IgD-negative memory B cell (primary cell): Measurements from ENCODE around the gene FBF1. TPM values are rescaled to one million over a fixed set of nuclear protein-coding genes. Genes with fewer than 3 reads are reported as not detected.
"Not testable (repeated sequence)": the region's sequence is repeated elsewhere in the genome, so short reads cannot be mapped to it uniquely, and the experiment has no call there.

Source experiments
- H3K27ac Mint-ChIP-seq, 3 donors: one replicate each; pipeline ENCODE4 v1.8.0; 2020 to 2022; ENCODE audit warnings: mild to moderate bottlenecking in 3 of 3, mixed read lengths in 3 of 3, moderate library complexity in 1 of 3
- H3K27me3 Mint-ChIP-seq: one replicate; pipeline ENCODE4 v1.8.0; 2021; ENCODE audit warnings: mixed read lengths
- H3K36me3 Mint-ChIP-seq: one replicate; pipeline ENCODE4 v1.8.0; 2020; ENCODE audit warnings: mild to moderate bottlenecking, mixed read lengths
- H3K4me1 Mint-ChIP-seq, 3 donors: one replicate each; pipeline ENCODE4 v1.8.0; 2020 to 2022; ENCODE audit warnings: mixed read lengths in 3 of 3, mild to moderate bottlenecking in 1 of 3
- H3K4me3 Mint-ChIP-seq, 4 donors: one replicate each; pipeline ENCODE4 v1.8.0; 2020 to 2022; ENCODE audit warnings: mild to moderate bottlenecking in 4 of 4, mixed read lengths in 4 of 4, moderate library complexity in 3 of 4
- H3K9me3 Mint-ChIP-seq, 3 donors: one replicate each; pipeline ENCODE4 v1.8.0; 2020 to 2021; ENCODE audit warnings: mixed read lengths in 3 of 3, mild to moderate bottlenecking in 1 of 3
- polyA plus RNA-seq: library from polyadenylated mRNA; unstranded; fragments of 300-500 nt; fragmentation: Illumina TruSeq; gene quantifications from one replicate; pipeline ENCODE4 v1.2.3, GENCODE V29; 2021

Gene FBF1, protein sequence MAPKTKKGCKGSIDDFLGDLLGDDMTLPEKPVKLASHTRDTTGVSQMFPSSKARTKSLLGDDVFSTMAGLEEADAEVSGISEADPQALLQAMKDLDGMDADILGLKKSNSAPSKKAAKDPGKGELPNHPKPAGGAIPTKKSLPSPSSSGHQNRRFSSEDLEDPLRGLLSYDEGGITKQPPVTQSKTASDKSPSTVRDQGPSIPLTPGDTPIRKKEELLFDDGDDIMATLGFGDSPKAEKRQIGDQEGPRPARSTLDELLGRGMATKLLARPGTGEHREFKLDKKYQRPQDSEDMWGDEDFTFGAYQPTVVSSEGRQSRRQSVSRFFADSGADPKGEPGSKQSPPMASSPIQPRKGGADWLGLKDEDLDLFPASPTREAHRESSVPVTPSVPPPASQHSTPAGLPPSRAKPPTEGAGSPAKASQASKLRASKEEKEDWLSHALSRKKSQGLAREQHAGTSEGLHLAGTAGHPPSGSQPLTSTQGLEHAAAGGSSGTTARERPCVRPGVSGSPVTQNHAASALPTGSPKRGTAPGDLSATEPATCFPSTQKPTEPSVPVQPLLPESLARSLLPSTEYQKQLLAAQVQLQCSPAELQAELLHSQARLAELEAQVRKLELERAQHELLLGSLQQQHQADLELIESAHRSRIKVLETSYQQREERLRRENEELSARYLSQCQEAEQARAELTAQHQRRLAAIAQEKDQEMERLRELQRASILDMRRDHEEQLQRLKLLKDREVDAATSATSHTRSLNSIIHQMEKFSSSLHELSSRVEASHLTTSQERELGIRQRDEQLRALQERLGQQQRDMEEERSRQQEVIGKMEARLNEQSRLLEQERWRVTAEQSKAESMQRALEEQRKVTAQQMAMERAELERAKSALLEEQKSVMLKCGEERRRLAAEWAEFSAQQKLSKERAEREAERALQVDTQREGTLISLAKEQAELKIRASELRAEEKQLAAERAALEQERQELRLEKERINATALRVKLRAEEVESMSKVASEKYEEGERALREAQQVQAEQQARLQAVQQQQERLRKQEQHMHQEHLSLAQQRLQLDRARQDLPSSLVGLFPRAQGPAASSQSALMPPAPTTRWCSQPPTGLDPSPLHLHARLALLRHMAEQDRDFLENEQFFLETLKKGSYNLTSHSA
- polyA plus RNA-seq = 1.9 TPM

DNA sequence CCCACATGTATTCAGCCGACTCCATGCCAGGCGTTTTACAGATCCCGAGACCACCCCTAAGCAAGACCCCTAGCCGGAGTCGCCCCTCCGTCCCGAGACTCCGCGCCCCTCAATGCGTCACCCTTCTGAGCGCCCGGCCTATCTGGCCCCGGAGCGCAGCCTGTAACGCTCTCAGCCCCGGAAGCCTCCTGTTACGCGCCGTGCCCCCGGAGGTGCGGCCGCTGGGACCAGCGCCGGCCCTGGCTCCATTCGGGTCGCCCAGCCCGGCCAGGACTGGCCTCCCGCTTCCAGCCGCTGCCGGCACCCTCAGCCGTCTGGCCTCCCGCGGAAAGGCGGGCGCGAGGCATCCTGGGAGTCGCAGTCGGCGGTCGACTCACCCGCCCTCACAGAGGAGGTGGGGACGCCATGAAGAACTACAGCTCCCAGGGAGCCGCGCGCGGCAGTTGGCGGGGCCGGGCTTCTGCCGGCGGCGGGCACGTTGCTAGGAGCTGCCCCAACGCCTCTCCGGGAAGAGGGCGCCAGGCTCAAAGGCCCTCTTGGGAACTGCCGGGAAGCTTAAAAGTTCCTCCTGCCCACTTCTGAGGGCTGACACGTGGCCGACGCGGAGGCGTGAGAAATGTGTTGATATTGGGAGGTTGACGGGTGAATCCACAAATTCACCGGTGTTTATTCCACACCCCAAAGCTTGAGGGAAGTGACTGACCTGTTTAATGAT lies at the start of gene FBF1:
TSS of gene FBF1 (minus strand) at position 316 of the 715 bp plus-strand sequence. CDS start 2,893 bp downstream, outside the sequence.
- Mint-ChIP-seq H3K9me3 (no peaks in the 10 kb centered on the region), H3K4me3 (peak within 1 kb of the TSS; percentile 83 to 94 (median 88)), H3K36me3 (no peaks in the 10 kb centered on the region), H3K27me3 (no peaks in the 10 kb centered on the region), H3K4me1 (peaks cover 0 to 9% (median 6%) of the 10 kb centered on the region in 3 donors), H3K27ac (peak within 1 kb of the TSS; percentile 34 to 74 (median 67))

DNA sequence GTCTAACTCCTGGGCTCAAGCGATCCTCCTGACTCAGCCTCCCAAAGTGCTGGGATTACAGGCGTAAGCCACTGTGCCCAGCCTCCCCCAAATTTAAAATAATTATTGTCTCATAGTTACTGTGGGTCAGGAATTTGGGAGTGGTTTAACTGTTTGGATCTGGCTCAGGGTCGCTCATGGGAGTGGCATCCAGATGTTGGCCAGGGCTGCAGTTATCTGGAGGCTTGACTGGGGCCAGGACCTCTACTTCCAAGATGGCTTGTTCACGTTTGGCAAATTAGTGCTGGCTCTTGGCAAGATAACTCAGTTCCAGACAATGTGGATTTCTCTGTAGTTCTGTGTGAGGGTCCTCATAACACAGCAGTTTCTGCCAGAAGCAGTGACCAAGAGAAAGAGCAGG lies 46.2 kb upstream of the FBF1 start:
- peaks cover 0 to 9% (median 3%) of the 10 kb centered on the region in 3 donors for H3K4me1 Mint-ChIP-seq
- H3K9me3 Mint-ChIP-seq = no peaks in the 10 kb centered on the region
- H3K36me3 Mint-ChIP-seq = peaks cover 9% of the 10 kb centered on the region
- peak overlapping the region in 1 of 3 donors; percentile 73 for H3K27ac Mint-ChIP-seq
- H3K27me3 Mint-ChIP-seq = no peaks in the 10 kb centered on the region
- H3K4me3 Mint-ChIP-seq = no peak overlapping the region

DNA sequence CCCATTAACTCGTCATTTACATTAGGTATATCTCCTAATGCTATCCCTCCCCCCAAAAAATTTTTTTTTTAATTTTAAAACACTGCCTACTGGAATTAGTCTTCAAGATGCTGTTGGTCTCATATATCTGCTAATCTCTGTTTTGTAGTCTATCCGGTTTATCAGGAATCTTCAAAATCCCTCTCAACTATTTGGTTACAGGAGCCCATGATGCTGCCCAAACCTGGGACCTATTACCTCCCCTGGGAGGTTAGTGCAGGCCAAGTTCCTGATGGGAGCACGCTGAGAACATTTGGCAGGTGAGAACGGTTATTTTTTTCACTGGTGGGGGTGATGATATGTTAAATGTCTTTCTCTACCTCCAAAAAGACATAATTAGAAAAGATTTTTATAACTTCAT lies 45.1 kb upstream of the FBF1 start:
- Mint-ChIP-seq H3K36me3 (peaks cover 9% of the 10 kb centered on the region), H3K4me3 (no peak overlapping the region), H3K27me3 (no peaks in the 10 kb centered on the region), H3K4me1 (peaks cover 0 to 7% (median 0%) of the 10 kb centered on the region in 3 donors), H3K9me3 (no peaks in the 10 kb centered on the region), H3K27ac (no peak overlapping the region)

DNA sequence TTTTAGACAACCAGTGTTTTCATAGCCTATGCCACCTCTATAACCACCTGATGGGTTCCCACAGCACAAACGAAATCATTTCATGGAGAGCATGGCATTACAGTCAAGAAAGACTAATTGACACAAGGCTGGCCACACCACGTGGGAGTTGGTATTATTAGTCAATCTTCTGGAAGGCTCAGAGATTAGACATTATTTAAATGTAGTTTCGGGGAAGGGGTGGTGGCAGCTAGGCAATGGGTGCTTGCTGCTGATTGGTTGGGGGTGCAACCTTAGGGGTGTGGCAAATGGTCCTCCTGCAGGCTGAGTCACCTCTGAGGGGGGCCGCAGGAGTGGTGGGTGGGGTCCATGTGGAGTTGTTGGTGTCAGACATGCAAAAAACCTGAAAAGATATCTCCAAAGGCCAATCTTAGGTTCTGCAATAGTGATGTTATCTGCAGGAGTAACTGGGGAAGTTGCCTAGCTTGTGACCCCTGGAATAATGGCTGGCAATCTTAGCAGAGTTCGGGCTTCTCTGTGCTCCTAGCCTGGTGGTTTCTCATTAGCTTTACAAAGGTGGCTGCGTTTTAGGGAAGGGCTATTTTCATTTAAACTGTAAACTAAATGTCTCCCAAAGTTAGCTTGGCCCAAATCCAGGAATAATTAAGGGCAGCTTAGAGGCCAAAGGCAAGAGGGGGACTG lies 42.8 kb upstream of the FBF1 start:
- Mint-ChIP-seq H3K4me1 (peaks cover 6 to 16% (median 7%) of the 10 kb centered on the region in 3 donors), H3K4me3 (peak overlapping the region in 1 of 4 donors; percentile 52), H3K9me3 (no peaks in the 10 kb centered on the region), H3K27me3 (no peaks in the 10 kb centered on the region), H3K27ac (peak overlapping the region in 1 of 3 donors; percentile 17), H3K36me3 (peaks cover 6% of the 10 kb centered on the region)

DNA sequence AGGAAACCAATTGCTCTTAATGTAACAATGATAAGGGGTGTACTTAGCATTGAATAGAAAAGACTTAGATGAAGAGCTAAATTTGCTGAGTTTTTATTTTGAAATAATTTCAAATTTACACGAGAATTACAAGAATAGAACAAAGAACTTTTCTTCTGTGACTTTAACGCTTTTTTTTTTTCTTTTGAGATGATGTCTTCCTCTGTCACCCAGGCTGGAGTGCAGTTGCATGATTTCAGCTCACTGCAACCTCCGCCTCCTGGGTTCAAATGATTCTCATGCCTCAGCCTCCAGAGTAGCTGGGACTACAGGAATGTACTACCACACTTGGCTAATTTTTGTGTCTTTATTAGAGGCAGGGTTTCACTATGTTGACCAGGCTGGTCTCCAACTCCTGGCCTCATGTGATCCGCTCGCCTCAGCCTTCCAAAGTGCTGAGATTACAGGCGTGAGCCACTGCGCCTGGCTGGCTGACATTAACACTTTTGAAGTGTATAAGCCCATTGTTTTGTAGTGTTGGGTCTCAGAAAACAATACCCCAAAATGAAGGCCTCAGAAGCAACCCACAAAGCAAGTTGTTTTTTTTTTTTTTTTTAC lies 40.3 kb upstream of the FBF1 start:
- Mint-ChIP-seq H3K36me3 (peaks cover 8% of the 10 kb centered on the region), H3K4me1 (peaks cover 11 to 26% (median 18%) of the 10 kb centered on the region in 3 donors), H3K27me3 (no peaks in the 10 kb centered on the region), H3K4me3 (peak overlapping the region; percentile 97 to 100 (median 99)), H3K27ac (peak overlapping the region in 2 of 3 donors; percentile 53 to 98), H3K9me3 (no peaks in the 10 kb centered on the region)

DNA sequence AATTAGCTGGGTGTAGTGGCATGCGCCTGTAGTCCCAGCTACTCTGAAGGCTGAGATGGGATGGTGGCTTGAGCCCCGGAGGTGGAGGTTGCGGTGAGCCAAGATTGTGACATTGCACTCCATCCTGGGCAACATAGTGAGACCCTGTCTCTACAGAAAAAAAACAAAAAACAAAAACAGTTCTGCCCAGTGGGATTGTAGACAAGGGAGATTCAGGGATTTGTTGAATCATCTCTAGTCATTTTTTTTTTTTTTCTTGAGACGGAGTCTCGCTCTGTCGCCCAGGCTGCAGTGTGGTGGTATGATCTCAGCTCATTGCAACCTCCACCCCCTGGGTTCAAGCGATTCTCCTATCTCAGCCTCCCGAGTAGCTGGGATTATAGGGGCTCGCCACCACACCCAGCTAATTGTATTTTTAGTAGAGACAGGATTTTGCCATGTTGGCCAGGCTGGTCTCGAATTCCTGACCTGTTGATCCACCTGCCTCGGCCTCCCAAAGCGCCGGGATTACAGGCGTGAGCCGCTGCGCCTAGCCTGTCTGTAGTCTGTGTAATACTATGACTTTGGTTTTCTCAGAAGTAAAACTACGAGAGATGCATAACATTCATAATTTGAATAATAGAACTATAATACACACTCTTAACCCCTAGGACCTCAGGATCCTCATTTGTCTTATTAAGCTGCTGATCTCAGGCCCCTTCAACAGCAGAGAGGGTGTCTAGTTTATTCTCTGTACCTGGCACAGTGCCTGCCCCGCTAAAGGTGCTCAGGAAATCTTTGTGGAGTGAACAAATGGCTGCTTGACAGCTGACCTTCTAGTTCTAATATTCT lies 39.6 kb upstream of the FBF1 start:
- Mint-ChIP-seq H3K4me1 (peaks cover 12 to 30% (median 22%) of the 10 kb centered on the region in 3 donors), H3K36me3 (peaks cover 8% of the 10 kb centered on the region), H3K4me3 (peak overlapping the region; percentile 97 to 100 (median 99)), H3K27ac (peak overlapping the region; percentile 98 to 100 (median 99)), H3K27me3 (no peaks in the 10 kb centered on the region), H3K9me3 (no peaks in the 10 kb centered on the region)

DNA sequence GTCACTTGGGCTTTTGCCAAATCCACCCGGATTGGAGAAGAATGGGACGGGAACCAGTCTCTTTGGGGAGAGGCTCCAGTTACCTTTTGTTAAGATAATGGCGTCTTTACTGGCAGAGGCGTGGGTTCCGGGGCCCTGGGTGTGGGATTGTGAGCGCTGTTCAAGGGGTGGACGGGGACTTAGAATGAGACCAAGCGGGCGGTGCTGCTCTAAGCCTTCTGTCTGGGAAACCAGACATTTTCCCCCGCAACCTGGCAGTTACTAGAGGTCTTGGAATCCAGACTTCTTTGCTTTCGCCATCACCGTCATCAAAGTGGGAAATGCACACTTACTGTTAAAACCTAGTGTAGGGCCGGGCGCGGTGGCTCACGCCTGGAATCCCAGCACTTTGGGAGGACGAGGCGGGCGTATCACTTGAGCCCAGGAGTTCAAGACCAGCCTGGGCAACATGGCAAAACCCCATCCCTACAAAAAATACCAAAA lies 38.9 kb upstream of the FBF1 start:
- Mint-ChIP-seq H3K27me3 (no peaks in the 10 kb centered on the region), H3K27ac (peak overlapping the region; percentile 98 to 100 (median 99)), H3K4me3 (peak overlapping the region; percentile 97 to 100 (median 99)), H3K4me1 (peaks cover 12 to 32% (median 22%) of the 10 kb centered on the region in 3 donors), H3K9me3 (no peaks in the 10 kb centered on the region), H3K36me3 (peaks cover 7% of the 10 kb centered on the region)

DNA sequence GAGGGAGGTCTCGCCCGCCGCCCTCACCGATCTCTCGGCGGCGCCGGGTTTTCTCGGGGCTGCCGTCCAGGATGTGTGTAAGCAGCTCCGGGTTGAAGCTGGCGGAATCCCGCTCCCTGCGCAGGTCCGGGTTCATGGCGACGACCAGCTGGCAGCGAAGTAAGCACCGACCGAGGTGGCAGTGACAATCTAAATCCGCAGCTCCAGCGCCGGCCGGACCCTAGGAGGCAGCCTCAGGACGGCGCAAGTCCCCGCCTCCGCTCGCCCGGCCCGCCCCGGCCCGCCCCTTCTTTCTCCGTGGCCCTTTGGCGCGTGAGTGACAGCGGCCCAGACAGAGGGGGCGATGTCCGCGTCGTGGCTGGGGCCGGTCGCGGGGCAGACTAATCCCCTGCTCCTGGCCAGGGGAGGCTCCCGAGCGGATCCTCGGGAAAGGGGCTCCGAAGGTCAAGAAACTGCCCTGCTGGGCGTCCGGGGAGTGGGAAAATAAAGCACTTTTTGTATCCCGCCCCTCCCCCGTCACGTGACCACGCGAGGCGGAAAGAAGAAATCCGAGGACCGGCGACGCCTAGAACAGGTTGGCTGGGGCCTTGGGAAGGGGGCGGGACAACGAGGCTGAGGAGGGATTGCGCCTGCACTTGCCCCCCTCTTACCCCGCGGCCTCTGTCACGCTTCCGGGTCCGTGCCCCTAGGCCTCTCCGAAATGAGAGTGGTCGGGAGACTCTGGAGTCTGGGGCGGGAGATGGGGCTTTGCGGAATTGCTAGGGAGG lies 38.3 kb upstream of the FBF1 start, which contains the start of the genes ACOX1 and TEN1:
TSS of gene ACOX1 (minus strand) at position 229 of the 767 bp plus-strand sequence. CDS start at position 136, 93 bp downstream.
TSS of gene TEN1 (plus strand) at position 303 of the 767 bp plus-strand sequence. CDS start 6,953 bp downstream, outside the sequence.
- peaks cover 12 to 32% (median 22%) of the 10 kb centered on the region in 3 donors for H3K4me1 Mint-ChIP-seq
- peaks cover 7% of the 10 kb centered on the region for H3K36me3 Mint-ChIP-seq
- no peaks in the 10 kb centered on the region for H3K9me3 Mint-ChIP-seq
- H3K4me3 Mint-ChIP-seq = peak within 1 kb of the TSS; percentile 97 to 100 (median 99)
- H3K27me3 Mint-ChIP-seq = no peaks in the 10 kb centered on the region
- H3K27ac Mint-ChIP-seq = peak within 1 kb of the TSS; percentile 98 to 100 (median 99)

DNA sequence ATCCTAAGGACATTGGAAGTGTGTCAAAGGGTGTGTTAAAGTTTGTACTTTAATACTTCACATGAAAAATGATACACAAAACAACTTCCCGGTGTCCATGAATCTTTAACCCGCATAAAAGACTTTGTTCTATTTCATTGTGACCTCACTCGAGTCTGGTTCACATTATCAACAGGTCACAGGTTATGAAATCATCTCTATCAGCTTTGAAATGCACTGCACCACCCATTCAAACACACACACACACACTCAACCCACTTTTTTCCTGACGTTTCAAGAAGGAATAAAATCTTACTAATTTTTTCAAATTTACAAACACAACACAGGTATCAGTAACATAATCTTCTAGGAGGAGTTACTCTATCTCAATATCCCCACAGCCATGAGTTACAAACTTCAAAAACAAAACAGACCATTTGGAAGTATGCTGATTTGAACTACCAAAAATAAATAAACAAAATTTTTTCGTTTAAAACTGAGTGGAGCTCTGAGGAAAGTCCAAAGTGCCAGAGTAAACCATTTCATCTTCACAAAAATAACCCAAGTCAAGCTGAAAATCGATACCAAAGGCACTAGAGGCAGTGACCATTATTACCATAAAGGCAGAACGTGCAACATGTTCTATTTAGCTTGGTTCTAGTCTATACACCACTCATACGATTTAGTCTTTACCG lies 35.5 kb upstream of the FBF1 start:
- peak overlapping the region in 3 of 4 donors; percentile 49 to 72 (median 54) for H3K4me3 Mint-ChIP-seq
- H3K27ac Mint-ChIP-seq = peak overlapping the region; percentile 18 to 46 (median 22)
- peaks cover 22 to 30% (median 27%) of the 10 kb centered on the region in 3 donors for H3K4me1 Mint-ChIP-seq

DNA sequence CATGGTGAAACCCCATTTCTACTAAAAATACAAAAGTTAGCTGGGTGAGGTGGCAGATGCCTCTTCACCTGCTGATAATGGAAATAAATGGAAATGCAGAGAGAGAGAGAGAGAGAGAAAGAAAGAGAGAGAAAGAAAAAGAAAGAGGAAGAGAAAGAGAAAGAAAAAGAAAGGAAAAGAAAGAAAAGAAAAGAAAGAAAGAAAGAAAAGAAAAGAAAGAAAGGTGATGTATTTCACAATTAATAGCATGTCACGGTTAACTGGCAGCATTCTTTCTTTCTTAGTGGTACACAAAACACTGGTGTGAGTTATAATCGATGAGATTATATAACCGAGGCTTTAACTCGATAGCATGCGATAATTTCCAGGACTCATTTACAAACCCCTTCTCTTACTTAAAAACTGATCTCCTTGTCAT lies 34.9 kb upstream of the FBF1 start:
- peaks cover 23 to 28% (median 25%) of the 10 kb centered on the region in 3 donors for H3K4me1 Mint-ChIP-seq
- peak overlapping the region in 2 of 4 donors; percentile 42 to 72 for H3K4me3 Mint-ChIP-seq
- H3K27ac Mint-ChIP-seq = peak overlapping the region in 2 of 3 donors; percentile 22 to 46
- H3K9me3 Mint-ChIP-seq = no peaks in the 10 kb centered on the region
- H3K36me3 Mint-ChIP-seq = peaks cover 9% of the 10 kb centered on the region
- H3K27me3 Mint-ChIP-seq = no peaks in the 10 kb centered on the region

More for the DNA sequence above, 35.5 kb upstream of the FBF1 start:
- no peaks in the 10 kb centered on the region for H3K9me3 Mint-ChIP-seq
- no peaks in the 10 kb centered on the region for H3K27me3 Mint-ChIP-seq
- H3K36me3 Mint-ChIP-seq = peaks cover 9% of the 10 kb centered on the region

DNA sequence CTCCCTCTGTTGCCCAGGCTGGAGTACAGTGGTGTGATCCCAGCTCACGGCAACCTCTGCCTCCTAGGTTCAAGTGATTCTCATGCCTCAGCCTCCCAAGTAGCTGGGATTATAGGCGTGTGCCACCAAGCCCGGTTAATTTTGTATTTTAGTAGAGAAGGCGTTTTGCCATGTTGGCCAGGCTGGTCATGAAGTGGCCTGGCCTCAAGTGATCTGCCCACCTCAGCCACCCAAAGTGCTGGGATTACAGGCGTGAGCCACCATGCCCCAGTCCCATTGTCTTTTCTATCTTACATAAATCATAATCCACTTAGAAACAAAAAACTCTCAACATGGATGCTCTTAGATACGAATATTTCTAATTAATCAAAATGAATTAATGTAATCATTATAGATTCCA lies 34.3 kb upstream of the FBF1 start:
- H3K36me3 Mint-ChIP-seq, H3K27ac Mint-ChIP-seq, H3K27me3 Mint-ChIP-seq, H3K9me3 Mint-ChIP-seq: not testable (repeated sequence)
- peaks cover 25 to 28% (median 26%) of the 10 kb centered on the region in 3 donors for H3K4me1 Mint-ChIP-seq
- peak overlapping the region in 2 of 4 donors; percentile 51 to 72 for H3K4me3 Mint-ChIP-seq
